OCI-LY3 (cell line): ENCODE measurements around the gene NKAIN4.

ENCODE experiments used
- H2AFZ ChIP-seq: fragments of 200-600, 300-600 bp; shearing (Covaris generic); 2 replicates; pipeline ENCODE4 v1.6.0; 2014; ENCODE audit warnings: antibody characterized with exemption, low read depth, low read length
- H3K27ac ChIP-seq: fragments of 200-600, 300-600 bp; sonication (generic); 2 replicates; pipeline ENCODE4 v1.5.1; 2014; ENCODE audit warnings: mild to moderate bottlenecking, low read length, moderate library complexity, mixed read lengths
- H3K27me3 ChIP-seq: fragments of 200-600, 300-600 bp; sonication (generic); 2 replicates; pipeline ENCODE4 v1.6.1; 2014; ENCODE audit warnings: low read depth, low read length, mixed read lengths
- H3K36me3 ChIP-seq: fragments of 200-600, 300-600 bp; sonication (generic); replicated peaks from 2 replicates; pipeline ENCODE3; 2014; ENCODE audit warnings: low read depth, low read length, mixed read lengths
- H3K4me1 ChIP-seq: fragments of 300-600, 200-600 bp; sonication (generic); 2 replicates; pipeline ENCODE4 v1.6.1; 2014; ENCODE audit warnings: low read length, mixed read lengths
- H3K4me2 ChIP-seq: fragments of 200-600, 300-600 bp; sonication (generic); 2 replicates; pipeline ENCODE4 v1.6.1; 2014; ENCODE audit warnings: low read length, mixed read lengths
- H3K4me3 ChIP-seq: fragments of 300-600, 200-600 bp; sonication (generic); 2 replicates; pipeline ENCODE4 v1.5.1; 2014; ENCODE audit warnings: antibody characterized with exemption, mild to moderate bottlenecking, low read length, moderate library complexity
- H3K79me2 ChIP-seq: fragments of 300-600, 200-600 bp; shearing (Covaris generic); 2 replicates; pipeline ENCODE4 v1.6.1; 2014; ENCODE audit warnings: mild to moderate bottlenecking, low read length, mixed read lengths
- H3K9ac ChIP-seq: fragments of 300-600, 200-600 bp; shearing (Covaris generic); 2 replicates; pipeline ENCODE4 v1.6.0; 2014; ENCODE audit warnings: mild to moderate bottlenecking, low read length, moderate library complexity
- H3K9me3 ChIP-seq: fragments of 200-600, 300-600 bp; shearing (Covaris generic); 2 replicates; pipeline ENCODE4 v1.6.1; 2014; ENCODE audit warnings: low read length, mixed read lengths; ENCODE audit not compliant: insufficient read depth
- H4K20me1 ChIP-seq: fragments of 200-600, 300-600 bp; sonication (generic); 2 replicates; pipeline ENCODE4 v1.6.1; 2016; ENCODE audit warnings: low read length, mixed read lengths; ENCODE audit not compliant: insufficient read depth
- CTCF ChIP-seq: fragments of 200-600, 300-600 bp; sonication (generic); IDR thresholded peaks from 2 replicates; pipeline ENCODE4 v1.5.1; 2014; ENCODE audit warnings: antibody characterized with exemption, low read length, low read depth
- EZH2phosphoT487 ChIP-seq: fragments of 200-600 bp; shearing (Covaris generic); IDR thresholded peaks from 2 replicates; pipeline ENCODE4 v1.6.1; 2018; ENCODE audit warnings: antibody characterized with exemption, mixed run types, low read depth

The NKAIN4 gene

GRCh38 chr20:63268671-63269439 is 14.6 kb upstream of the NKAIN4 start:
- H3K9me3 ChIP-seq, result no peaks in the 10 kb centered on the region
- H3K79me2 ChIP-seq, result peaks cover 13% of the 10 kb centered on the region
- no peak for TF ChIP-seq CTCF
- no peak for TF ChIP-seq EZH2phosphoT487
- H3K4me2 ChIP-seq, result no peak overlapping the region
- peaks cover 1% of the 10 kb centered on the region for H4K20me1 ChIP-seq
- no peaks in the 10 kb centered on the region for H3K27me3 ChIP-seq
- H3K9ac ChIP-seq, result no peak overlapping the region
- H3K4me3 ChIP-seq, result no peak overlapping the region
- H3K4me1 ChIP-seq, result peaks cover 6% of the 10 kb centered on the region
- no peaks in the 10 kb centered on the region for H3K36me3 ChIP-seq
- no peak overlapping the region for H3K27ac ChIP-seq
- H2AFZ ChIP-seq, result no peak overlapping the region

- Histone ChIP-seq H4K20me1 (no peaks in the 10 kb centered on the region), H3K4me3 (no peak overlapping the region), H3K9me3 (no peaks in the 10 kb centered on the region), H3K4me1 (peaks cover 5% of the 10 kb centered on the region; the same call in 1 of the 2 replicates), H3K4me2 (no peak overlapping the region), H3K9ac (no peak overlapping the region), H3K36me3 (no peaks in the 10 kb centered on the region), H3K27me3 (no peaks in the 10 kb centered on the region), H3K27ac (no peak overlapping the region), H3K79me2 (peaks cover 7% of the 10 kb centered on the region), H2AFZ (no peak overlapping the region)
- TF ChIP-seq CTCF (no peak), EZH2phosphoT487 (no peak)
Measured at GRCh38 chr20:63268256-63268655, 14.0 kb upstream of the NKAIN4 start.

GRCh38 chr20:63267691-63268090 is 13.4 kb upstream of the NKAIN4 start:
- no peaks in the 10 kb centered on the region for H4K20me1 ChIP-seq
- no peaks in the 10 kb centered on the region for H3K9me3 ChIP-seq
- no peak overlapping the region for H3K27ac ChIP-seq
- H3K27me3 ChIP-seq, result no peaks in the 10 kb centered on the region
- no peak overlapping the region for H2AFZ ChIP-seq
- no peak overlapping the region for H3K4me2 ChIP-seq
- no peak for TF ChIP-seq CTCF
- H3K36me3 ChIP-seq, result no peaks in the 10 kb centered on the region
- H3K9ac ChIP-seq, result no peak overlapping the region
- H3K4me3 ChIP-seq, result no peak overlapping the region
- peaks cover under 1% of the 10 kb centered on the region; the same call in 1 of the 2 replicates for H3K79me2 ChIP-seq
- peaks cover 5% of the 10 kb centered on the region; the same call in 1 of the 2 replicates for H3K4me1 ChIP-seq

GRCh38 chr20:63265891-63266515 is 11.7 kb upstream of the NKAIN4 start:
- Histone ChIP-seq H3K4me2 (no peak overlapping the region), H4K20me1 (no peaks in the 10 kb centered on the region), H2AFZ (no peak overlapping the region), H3K4me1 (no peaks in the 10 kb centered on the region), H3K36me3 (no peaks in the 10 kb centered on the region), H3K9ac (no peak overlapping the region), H3K9me3 (no peaks in the 10 kb centered on the region), H3K79me2 (no peaks in the 10 kb centered on the region), H3K27ac (no peak overlapping the region), H3K27me3 (no peaks in the 10 kb centered on the region), H3K4me3 (no peak overlapping the region)
- no peak for TF ChIP-seq EZH2phosphoT487
- no peak for TF ChIP-seq CTCF
